ENCODE results near the gene CLC. TPM values are rescaled to one million over a fixed set of nuclear protein-coding genes. Genes with fewer than 3 reads are reported as not detected.
A peak's percentile ranks its signal among the peaks of the same experiment; 100 is the strongest.

The CLC gene
- total and polyA plus RNA-seq, 2 of the 13 experiments (the other 11 are each of a cell fraction or from before 2014, with no cell fraction given) = not detected

GRCh38 chr19:39695759-39696158, 42.1 kb downstream of the CLC start (continued):
- TF ChIP-seq, protein P1, sequence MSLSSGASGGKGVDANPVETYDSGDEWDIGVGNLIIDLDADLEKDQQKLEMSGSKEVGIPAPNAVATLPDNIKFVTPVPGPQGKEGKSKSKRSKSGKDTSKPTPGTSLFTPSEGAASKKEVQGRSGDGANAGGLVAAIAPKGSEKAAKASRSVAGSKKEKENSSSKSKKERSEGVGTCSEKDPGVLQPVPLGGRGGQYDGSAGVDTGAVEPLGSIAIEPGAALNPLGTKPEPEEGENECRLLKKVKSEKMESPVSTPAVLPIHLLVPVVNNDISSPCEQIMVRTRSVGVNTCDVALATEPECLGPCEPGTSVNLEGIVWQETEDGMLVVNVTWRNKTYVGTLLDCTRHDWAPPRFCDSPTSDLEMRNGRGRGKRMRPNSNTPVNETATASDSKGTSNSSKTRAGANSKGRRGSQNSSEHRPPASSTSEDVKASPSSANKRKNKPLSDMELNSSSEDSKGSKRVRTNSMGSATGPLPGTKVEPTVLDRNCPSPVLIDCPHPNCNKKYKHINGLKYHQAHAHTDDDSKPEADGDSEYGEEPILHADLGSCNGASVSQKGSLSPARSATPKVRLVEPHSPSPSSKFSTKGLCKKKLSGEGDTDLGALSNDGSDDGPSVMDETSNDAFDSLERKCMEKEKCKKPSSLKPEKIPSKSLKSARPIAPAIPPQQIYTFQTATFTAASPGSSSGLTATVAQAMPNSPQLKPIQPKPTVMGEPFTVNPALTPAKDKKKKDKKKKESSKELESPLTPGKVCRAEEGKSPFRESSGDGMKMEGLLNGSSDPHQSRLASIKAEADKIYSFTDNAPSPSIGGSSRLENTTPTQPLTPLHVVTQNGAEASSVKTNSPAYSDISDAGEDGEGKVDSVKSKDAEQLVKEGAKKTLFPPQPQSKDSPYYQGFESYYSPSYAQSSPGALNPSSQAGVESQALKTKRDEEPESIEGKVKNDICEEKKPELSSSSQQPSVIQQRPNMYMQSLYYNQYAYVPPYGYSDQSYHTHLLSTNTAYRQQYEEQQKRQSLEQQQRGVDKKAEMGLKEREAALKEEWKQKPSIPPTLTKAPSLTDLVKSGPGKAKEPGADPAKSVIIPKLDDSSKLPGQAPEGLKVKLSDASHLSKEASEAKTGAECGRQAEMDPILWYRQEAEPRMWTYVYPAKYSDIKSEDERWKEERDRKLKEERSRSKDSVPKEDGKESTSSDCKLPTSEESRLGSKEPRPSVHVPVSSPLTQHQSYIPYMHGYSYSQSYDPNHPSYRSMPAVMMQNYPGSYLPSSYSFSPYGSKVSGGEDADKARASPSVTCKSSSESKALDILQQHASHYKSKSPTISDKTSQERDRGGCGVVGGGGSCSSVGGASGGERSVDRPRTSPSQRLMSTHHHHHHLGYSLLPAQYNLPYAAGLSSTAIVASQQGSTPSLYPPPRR (CRISPR knock-in tag; IDR thresholded peaks at IDR 0.05; ENCODE audit: borderline replicate concordance) = peak; percentile 58; the same call in 1 of the 2 replicates
- TF ChIP-seq ZNF792 (CRISPR knock-in tag; IDR thresholded peaks at IDR 0.05) (peak; percentile 58; the same call in 1 of the 2 replicates), NFIC (IDR thresholded peaks at IDR 0.05; ENCODE audit: low read length) (0 out of 2 replicates have a peak, but pooled peaks have one; percentile 63), JUND (CRISPR knock-in tag; IDR thresholded peaks at IDR 0.05) (no peak), CHCHD3 (CRISPR knock-in tag; IDR thresholded peaks at IDR 0.05) (no peak), ZNF18 (CRISPR knock-in tag; IDR thresholded peaks at IDR 0.05; ENCODE audit: insufficient replicate concordance) (no peak), HMGXB4 (CRISPR knock-in tag; IDR thresholded peaks at IDR 0.05; ENCODE audit: borderline replicate concordance in 1 of 2, low read depth in 1 of 2) (no peak)
- TF ChIP-seq, protein P2, sequence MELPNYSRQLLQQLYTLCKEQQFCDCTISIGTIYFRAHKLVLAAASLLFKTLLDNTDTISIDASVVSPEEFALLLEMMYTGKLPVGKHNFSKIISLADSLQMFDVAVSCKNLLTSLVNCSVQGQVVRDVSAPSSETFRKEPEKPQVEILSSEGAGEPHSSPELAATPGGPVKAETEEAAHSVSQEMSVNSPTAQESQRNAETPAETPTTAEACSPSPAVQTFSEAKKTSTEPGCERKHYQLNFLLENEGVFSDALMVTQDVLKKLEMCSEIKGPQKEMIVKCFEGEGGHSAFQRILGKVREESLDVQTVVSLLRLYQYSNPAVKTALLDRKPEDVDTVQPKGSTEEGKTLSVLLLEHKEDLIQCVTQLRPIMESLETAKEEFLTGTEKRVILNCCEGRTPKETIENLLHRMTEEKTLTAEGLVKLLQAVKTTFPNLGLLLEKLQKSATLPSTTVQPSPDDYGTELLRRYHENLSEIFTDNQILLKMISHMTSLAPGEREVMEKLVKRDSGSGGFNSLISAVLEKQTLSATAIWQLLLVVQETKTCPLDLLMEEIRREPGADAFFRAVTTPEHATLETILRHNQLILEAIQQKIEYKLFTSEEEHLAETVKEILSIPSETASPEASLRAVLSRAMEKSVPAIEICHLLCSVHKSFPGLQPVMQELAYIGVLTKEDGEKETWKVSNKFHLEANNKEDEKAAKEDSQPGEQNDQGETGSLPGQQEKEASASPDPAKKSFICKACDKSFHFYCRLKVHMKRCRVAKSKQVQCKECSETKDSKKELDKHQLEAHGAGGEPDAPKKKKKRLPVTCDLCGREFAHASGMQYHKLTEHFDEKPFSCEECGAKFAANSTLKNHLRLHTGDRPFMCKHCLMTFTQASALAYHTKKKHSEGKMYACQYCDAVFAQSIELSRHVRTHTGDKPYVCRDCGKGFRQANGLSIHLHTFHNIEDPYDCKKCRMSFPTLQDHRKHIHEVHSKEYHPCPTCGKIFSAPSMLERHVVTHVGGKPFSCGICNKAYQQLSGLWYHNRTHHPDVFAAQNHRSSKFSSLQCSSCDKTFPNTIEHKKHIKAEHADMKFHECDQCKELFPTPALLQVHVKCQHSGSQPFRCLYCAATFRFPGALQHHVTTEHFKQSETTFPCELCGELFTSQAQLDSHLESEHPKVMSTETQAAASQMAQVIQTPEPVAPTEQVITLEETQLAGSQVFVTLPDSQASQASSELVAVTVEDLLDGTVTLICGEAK (IDR thresholded peaks at IDR 0.05) = no peak
- TF ChIP-seq, protein P2 (CRISPR knock-in tag; IDR thresholded peaks at IDR 0.05) = no peak
